Measurements from ENCODE around the gene UBE2G1. TPM values are rescaled to one million over a fixed set of nuclear protein-coding genes. Genes with fewer than 3 reads are reported as not detected.

Gene UBE2G1
- polyA plus RNA-seq, 5 donors: 48.4 to 57.4 (median 49.4) TPM

DNA sequence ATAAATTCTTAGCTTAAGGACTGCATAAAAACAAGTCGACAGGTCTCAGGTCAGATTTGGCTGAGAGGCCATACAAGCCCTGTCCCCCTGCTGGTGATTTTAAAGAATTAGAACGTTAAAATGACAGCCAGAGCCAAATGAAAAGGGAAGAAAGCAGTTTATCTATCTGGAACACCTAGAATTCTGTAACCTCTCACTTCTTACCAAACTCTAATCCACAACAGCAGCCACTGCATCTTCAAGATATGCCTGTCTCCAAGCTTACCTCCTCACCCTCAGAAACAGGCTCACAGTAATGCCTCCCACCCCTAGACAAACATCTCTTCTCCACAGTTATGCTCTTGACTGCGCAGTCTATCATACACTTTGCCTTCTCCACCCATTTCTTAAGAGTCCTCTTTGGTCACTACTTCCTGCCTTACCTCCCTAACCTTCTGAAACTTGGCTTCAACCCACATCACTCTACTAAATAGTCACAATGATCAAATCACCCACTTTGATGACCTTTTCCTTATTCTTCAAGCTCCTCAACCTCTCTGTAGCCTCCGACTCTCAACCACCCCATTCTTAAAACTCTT lies 116.9 kb downstream of the UBE2G1 start:
- DNase-seq: no peak

- no peak for DNase-seq
Measured at GRCh38 chr17:4248504-4249277, 117.8 kb downstream of the UBE2G1 start.

- DNase-seq: no peak
Measured at GRCh38 chr17:4247971-4248388, 118.5 kb downstream of the UBE2G1 start.

- no peak for DNase-seq
Measured at GRCh38 chr17:4247361-4247970, 119.0 kb downstream of the UBE2G1 start.

- no peak for DNase-seq
Measured at GRCh38 chr17:4246674-4247073, 119.8 kb downstream of the UBE2G1 start.

DNA sequence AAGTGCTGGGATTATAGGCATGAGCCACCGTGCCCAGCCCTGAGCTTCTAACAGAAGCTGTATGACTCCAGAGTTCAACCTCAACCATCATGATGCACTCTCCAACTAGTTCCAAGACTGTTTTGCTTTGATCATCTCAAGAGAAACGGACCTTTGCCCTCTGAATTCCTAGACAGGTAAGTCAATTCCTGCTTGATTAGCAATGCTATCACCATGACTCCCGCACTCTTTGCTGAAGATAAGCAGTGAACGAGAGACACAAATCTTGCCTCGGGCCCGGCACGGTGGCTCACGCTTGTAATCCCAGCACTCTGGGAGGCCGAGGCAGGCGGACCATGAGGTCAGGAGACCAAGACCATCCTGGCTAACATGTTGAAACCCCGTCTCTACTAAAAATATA lies 124.9 kb downstream of the UBE2G1 start:
- no peak for DNase-seq

- DNase-seq: no peak
Measured at GRCh38 chr17:4236456-4236855, 130.0 kb downstream of the UBE2G1 start.

DNA sequence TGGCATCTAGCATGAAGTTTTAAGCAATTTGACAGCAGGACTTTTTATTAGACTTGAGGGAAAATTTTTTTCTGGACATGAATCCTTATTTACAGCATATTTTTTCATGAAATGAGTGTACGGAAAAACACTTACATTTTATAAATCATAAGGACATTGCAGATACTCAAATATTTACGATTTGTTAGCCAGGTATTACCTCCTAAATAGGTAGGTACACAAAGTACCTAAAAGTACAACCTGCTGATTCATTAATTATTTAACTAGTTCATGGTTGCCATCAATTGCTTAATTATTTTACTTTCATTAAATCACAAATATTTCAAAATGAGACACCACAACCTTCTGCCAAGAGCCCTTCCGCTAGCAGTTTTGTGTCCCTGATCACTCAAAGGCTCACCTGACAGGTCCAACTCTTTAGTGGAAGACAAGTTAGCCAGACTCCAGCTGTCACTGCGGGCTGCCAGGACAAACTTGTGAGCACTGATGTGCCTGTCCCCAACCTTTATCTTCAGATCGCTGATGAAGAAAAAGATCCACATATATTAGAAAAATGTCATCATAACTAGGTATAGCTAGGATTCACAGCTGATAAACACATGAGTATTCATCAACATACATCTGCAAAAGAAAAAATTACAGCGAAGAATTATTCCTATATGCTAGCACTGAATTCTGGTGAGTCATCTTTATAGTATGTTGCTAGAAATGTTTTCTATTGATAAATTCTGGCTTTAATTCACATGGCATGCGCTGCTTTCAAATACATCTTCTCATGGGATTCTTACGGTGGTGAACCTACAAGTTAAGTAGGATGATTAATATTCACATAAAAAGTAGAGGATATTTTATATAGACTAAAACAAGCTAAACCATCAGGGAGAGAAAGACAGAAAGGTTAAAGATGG lies 130.8 kb downstream of the UBE2G1 start:
- DNase-seq: no peak

- DNase-seq: no peak
Measured at GRCh38 chr17:4234401-4234800, 132.1 kb downstream of the UBE2G1 start.

- no peak for DNase-seq
Measured at GRCh38 chr17:4233668-4234258, 132.7 kb downstream of the UBE2G1 start.

GRCh38 chr17:4232168-4232813 lies 134.2 kb downstream of the UBE2G1 start:
- DNase-seq: no peak

DNA sequence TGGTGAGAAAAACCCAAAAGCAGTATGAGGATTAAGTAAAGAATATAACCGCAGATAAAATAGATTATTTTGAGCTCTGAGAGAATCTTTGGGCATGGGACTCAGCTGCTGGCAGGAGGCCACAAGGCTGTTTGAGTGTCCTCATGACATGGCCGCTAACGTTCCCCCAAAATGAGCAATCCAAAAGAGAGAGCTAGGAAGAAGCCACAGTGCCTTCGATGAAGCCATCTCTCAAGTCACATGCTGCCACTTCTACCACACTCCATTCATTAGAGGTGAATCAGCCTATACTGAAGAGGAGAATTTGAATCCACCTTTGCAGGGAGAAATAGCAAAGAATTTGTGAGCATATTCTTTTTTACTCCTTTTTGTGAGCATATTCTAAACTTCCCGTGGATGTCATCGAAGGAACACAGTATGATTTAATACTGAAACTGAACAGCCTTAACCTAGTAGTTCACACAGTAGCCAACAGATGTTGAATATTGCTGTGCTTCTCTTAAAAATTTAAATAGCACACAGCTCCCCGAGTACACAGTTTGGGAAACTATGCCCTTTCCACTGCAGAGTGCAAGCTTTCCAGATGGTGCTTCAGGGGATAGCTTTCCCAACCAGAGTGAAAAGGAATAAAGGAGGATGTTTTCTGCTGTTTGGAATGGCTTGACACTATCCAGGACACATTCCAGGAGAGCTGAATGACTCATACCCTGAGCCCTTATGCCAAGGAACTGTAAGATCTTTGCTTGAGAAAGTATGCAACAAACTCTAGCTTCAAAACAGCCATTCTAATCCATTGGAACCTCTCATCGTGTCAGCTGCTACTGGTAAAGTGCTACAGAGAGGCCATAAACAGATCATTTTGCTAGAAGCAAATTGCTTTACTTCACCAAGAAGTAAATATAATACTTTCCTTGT lies 136.6 kb downstream of the UBE2G1 start:
- DNase-seq: peak; percentile 36 to 46

GRCh38 chr17:4221899-4222659 lies 144.4 kb downstream of the UBE2G1 start:
- no peak for DNase-seq

DNA sequence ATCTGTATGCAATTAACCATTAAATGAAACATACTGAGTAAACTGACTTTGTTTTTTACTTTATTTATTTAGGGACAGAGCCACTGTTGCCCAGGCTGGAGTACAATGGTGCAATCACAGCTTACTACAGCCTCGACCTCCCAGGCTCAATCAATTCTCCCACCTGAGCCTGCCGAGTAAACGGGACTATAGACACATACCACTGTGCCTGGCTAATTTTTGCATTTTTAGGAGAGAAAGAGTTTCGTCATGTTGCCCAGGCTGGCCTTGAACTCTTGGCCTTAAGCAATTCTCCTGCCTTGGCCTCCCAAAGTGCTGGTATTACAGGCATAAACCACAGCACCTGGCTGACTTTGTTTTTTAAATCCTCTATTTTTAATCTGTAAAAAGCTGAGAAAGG lies 145.3 kb downstream of the UBE2G1 start:
- no peak for DNase-seq

DNA sequence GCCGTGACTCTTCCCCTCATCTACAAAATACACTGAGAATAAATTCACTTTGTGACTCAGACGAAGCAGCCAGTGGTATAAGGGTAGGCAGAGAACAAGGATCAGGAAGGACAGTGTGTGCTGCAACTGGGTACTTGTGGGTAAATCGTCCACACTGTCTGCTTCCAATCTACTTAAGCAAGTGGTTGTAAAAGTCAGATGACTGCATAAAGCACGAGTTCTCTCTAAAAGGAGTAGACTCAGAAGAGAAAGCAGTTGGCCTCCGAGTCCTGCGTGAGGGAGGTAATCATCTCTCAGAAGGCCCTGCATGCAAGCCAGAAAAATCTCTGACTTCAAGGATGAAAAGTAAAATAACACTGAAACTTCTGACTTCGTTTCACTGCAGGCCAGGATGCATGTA lies 145.8 kb downstream of the UBE2G1 start:
- DNase-seq: no peak

Data from right lung (tissue), 5 donors.